Measurements from ENCODE around the gene RPA3.
A peak's percentile ranks its signal among the peaks of the same experiment; 100 is the strongest.

The RPA3 gene

GRCh38 chr7:7596176-7596575, 122.2 kb downstream of the RPA3 start:
- TF ChIP-seq, protein P1, sequence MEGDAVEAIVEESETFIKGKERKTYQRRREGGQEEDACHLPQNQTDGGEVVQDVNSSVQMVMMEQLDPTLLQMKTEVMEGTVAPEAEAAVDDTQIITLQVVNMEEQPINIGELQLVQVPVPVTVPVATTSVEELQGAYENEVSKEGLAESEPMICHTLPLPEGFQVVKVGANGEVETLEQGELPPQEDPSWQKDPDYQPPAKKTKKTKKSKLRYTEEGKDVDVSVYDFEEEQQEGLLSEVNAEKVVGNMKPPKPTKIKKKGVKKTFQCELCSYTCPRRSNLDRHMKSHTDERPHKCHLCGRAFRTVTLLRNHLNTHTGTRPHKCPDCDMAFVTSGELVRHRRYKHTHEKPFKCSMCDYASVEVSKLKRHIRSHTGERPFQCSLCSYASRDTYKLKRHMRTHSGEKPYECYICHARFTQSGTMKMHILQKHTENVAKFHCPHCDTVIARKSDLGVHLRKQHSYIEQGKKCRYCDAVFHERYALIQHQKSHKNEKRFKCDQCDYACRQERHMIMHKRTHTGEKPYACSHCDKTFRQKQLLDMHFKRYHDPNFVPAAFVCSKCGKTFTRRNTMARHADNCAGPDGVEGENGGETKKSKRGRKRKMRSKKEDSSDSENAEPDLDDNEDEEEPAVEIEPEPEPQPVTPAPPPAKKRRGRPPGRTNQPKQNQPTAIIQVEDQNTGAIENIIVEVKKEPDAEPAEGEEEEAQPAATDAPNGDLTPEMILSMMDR (conservative IDR thresholded peaks at IDR 0.05), result no peak

GRCh38 chr7:7595451-7595850, 123.0 kb downstream of the RPA3 start:
- no peak overlapping the region for H3K27ac ChIP-seq
- TF ChIP-seq, protein P1 (conservative IDR thresholded peaks at IDR 0.05), result peak; percentile 53

More at GRCh38 chr7:7596176-7596575, 122.2 kb downstream of the RPA3 start:
- H3K27ac ChIP-seq, result no peak overlapping the region

All from VCaP (cell line).